CD8-positive, alpha-beta memory T cell (primary cell): ENCODE data around the gene AOAH. TPM values are rescaled to one million over a fixed set of nuclear protein-coding genes. Genes with fewer than 3 reads are reported as not detected.

Experiments used
- CTCF ChIA-PET: fragments of 350-600 bp; sonication (Branson Sonifier 250); formaldehyde crosslinking; loops from one replicate; lab custom pipeline; 2021; ENCODE audit warnings: antibody characterized with exemption; lab: Charles Lee
- POLR2A ChIA-PET: fragments of 350-600 bp; sonication (Branson Sonifier 250); formaldehyde crosslinking; loops from one replicate; lab custom pipeline; 2021; ENCODE audit warnings: antibody characterized with exemption; lab: Charles Lee
- DNase-seq, 5 donors: peaks; one replicate each; pipeline versions ENCODE4 v3.0.0 to v3.0.0-alpha.2; 2020 to 2022; ENCODE audit warnings: mixed read lengths in 1 of 5
- H3K27ac ChIP-seq: one replicate; pipeline ENCODE4 v1.7.0; 2013; ENCODE audit warnings: low read depth, mild to moderate bottlenecking, low read length, moderate library complexity
- H3K27me3 ChIP-seq: 2 replicates; pipeline ENCODE4 v1.7.0; 2013; ENCODE audit warnings: low read length, mild to moderate bottlenecking; ENCODE audit not compliant: insufficient read depth, poor library complexity, severe bottlenecking
- H3K36me3 ChIP-seq: 2 replicates; pipeline ENCODE4 v1.7.0; 2013; ENCODE audit warnings: mild to moderate bottlenecking, low read length, moderate library complexity; ENCODE audit not compliant: insufficient read depth
- H3K4me1 ChIP-seq: 2 replicates; pipeline ENCODE4 v1.7.0; 2013; ENCODE audit warnings: mild to moderate bottlenecking, low read length, moderate library complexity; ENCODE audit not compliant: insufficient read depth
- H3K4me3 ChIP-seq: 2 replicates; pipeline ENCODE4 v1.7.0; 2013; ENCODE audit warnings: mild to moderate bottlenecking, low read length
- H3K9me3 ChIP-seq: 2 replicates; pipeline ENCODE4 v1.7.0; 2013; ENCODE audit warnings: mild to moderate bottlenecking, low read length
- H3K27ac Mint-ChIP-seq, 8 donors: one replicate each; pipeline ENCODE4 v1.8.0; 2020 to 2021; ENCODE audit warnings: mixed read lengths in 8 of 8, mild to moderate bottlenecking in 6 of 8, inconsistent platforms in 3 of 8, moderate library complexity in 3 of 8
- H3K27me3 Mint-ChIP-seq, 2 donors: one replicate each; pipeline ENCODE4 v1.8.0; 2020 to 2021; ENCODE audit warnings: mixed read lengths in 2 of 2, mild to moderate bottlenecking in 1 of 2, moderate library complexity in 1 of 2
- H3K36me3 Mint-ChIP-seq, 3 donors: one replicate each; pipeline ENCODE4 v1.8.0; 2020 to 2021; ENCODE audit warnings: mixed read lengths in 3 of 3, inconsistent platforms in 1 of 3, mild to moderate bottlenecking in 1 of 3
- H3K4me1 Mint-ChIP-seq, 3 donors: one replicate each; pipeline ENCODE4 v1.8.0; 2020 to 2021; ENCODE audit warnings: mixed read lengths in 3 of 3, inconsistent platforms in 1 of 3, mild to moderate bottlenecking in 1 of 3
- H3K4me3 Mint-ChIP-seq, 7 donors: one replicate each; pipeline ENCODE4 v1.8.0; 2020 to 2021; ENCODE audit warnings: mixed read lengths in 7 of 7, mild to moderate bottlenecking in 6 of 7, moderate library complexity in 4 of 7, inconsistent platforms in 2 of 7
- H3K9me3 Mint-ChIP-seq, 5 donors: one replicate each; pipeline ENCODE4 v1.8.0; 2020 to 2022; ENCODE audit warnings: mixed read lengths in 5 of 5, mild to moderate bottlenecking in 3 of 5, moderate library complexity in 2 of 5, inconsistent platforms in 1 of 5
- polyA plus RNA-seq: library from polyadenylated mRNA; unstranded; fragments of 300-500 nt; fragmentation: Illumina TruSeq; gene quantifications from one replicate; pipeline ENCODE4 v1.2.3, GENCODE V29; 2021
- total RNA-seq, 2 experiments: library from RNA; stranded (reverse); gene quantifications; one replicate each; pipeline ENCODE4 v1.2.3, GENCODE V29; 2021

AOAH gene
- total and polyA plus RNA-seq, 3 experiments from 2014 or later, result 25.0 to 59.2 (median 26.4) TPM

- Histone ChIP-seq H3K36me3 (no peaks in the 10 kb centered on the region), H3K9me3 (no peaks in the 10 kb centered on the region), H3K27me3 (no peaks in the 10 kb centered on the region), H3K4me1 (no peaks in the 10 kb centered on the region), H3K4me3 (no peak overlapping the region), H3K27ac (no peak overlapping the region)
- H3K27ac Mint-ChIP-seq, result peak overlapping the region in 2 of 8 donors; percentile 15 to 18
- peaks cover 0 to 2% of the 10 kb centered on the region in 2 donors for H3K27me3 Mint-ChIP-seq
- H3K9me3 Mint-ChIP-seq, result no peaks in the 10 kb centered on the region
- no peak overlapping the region for H3K4me3 Mint-ChIP-seq
- H3K36me3 Mint-ChIP-seq, result peaks cover 16 to 36% (median 18%) of the 10 kb centered on the region in 3 donors
- peaks cover 32 to 52% (median 43%) of the 10 kb centered on the region in 3 donors for H3K4me1 Mint-ChIP-seq
- ChIA-PET CTCF (no interaction called here), POLR2A (no interaction called here)
- no peak for DNase-seq
These were observed 57.1 kb downstream of the AOAH start for GRCh38 chr7:36667007-36667745.

- Mint-ChIP-seq H3K27ac (peak overlapping the region in 2 of 8 donors; percentile 15 to 88), H3K27me3 (peaks cover 0 to 2% of the 10 kb centered on the region in 2 donors), H3K4me3 (no peak overlapping the region), H3K4me1 (peaks cover 24 to 38% (median 32%) of the 10 kb centered on the region in 3 donors), H3K36me3 (peaks cover 9 to 22% (median 13%) of the 10 kb centered on the region in 3 donors), H3K9me3 (no peaks in the 10 kb centered on the region)
- POLR2A ChIA-PET, result no interaction called here
- no peak for DNase-seq
- Histone ChIP-seq H3K36me3 (no peaks in the 10 kb centered on the region), H3K9me3 (no peaks in the 10 kb centered on the region), H3K27ac (no peak overlapping the region), H3K4me3 (no peak overlapping the region), H3K27me3 (no peaks in the 10 kb centered on the region), H3K4me1 (no peaks in the 10 kb centered on the region)
- CTCF ChIA-PET, result interaction anchor here (1.5 kb wide), 1 partner anchor 176 kb away, joined by 4 read pairs; no protein-coding TSS in a partner anchor
These were observed 60.8 kb downstream of the AOAH start for GRCh38 chr7:36663481-36663880.

GRCh38 chr7:36661135-36661840 lies 63.0 kb downstream of the AOAH start:
- ChIA-PET POLR2A (no interaction called here), CTCF (no interaction called here)
- Mint-ChIP-seq H3K4me1 (peaks cover 24 to 42% (median 41%) of the 10 kb centered on the region in 3 donors), H3K27me3 (peaks cover 0 to 2% of the 10 kb centered on the region in 2 donors), H3K4me3 (peak overlapping the region in 1 of 7 donors; percentile 15), H3K9me3 (no peaks in the 10 kb centered on the region), H3K27ac (peak overlapping the region in 6 of 8 donors; percentile 0 to 58 (median 48)), H3K36me3 (peaks cover 8 to 27% (median 14%) of the 10 kb centered on the region in 3 donors)
- no peak overlapping the region for H3K4me3 ChIP-seq
- DNase-seq, result no peak
- H3K27ac ChIP-seq, result no peak overlapping the region
- H3K36me3 ChIP-seq, result no peaks in the 10 kb centered on the region
- H3K4me1 ChIP-seq, result peaks cover 6% of the 10 kb centered on the region
- no peaks in the 10 kb centered on the region for H3K9me3 ChIP-seq
- no peaks in the 10 kb centered on the region for H3K27me3 ChIP-seq

GRCh38 chr7:36659638-36660341 lies 64.5 kb downstream of the AOAH start:
- peaks cover 16 to 38% (median 16%) of the 10 kb centered on the region in 3 donors for H3K36me3 Mint-ChIP-seq
- ChIA-PET POLR2A (no interaction called here), CTCF (interaction anchor here (4.9 kb wide), 1 partner anchor 12 kb away, joined by 27 read pairs; no protein-coding TSS in a partner anchor)
- peak overlapping the region in 4 of 8 donors; percentile 2 to 87 (median 60) for H3K27ac Mint-ChIP-seq
- Histone ChIP-seq H3K36me3 (peaks cover under 1% of the 10 kb centered on the region), H3K9me3 (no peaks in the 10 kb centered on the region), H3K4me3 (no peak overlapping the region), H3K4me1 (peaks cover 6% of the 10 kb centered on the region), H3K27ac (no peak overlapping the region), H3K27me3 (no peaks in the 10 kb centered on the region)
- peaks cover 28 to 56% (median 55%) of the 10 kb centered on the region in 3 donors for H3K4me1 Mint-ChIP-seq
- no peaks in the 10 kb centered on the region for H3K27me3 Mint-ChIP-seq
- no peaks in the 10 kb centered on the region for H3K9me3 Mint-ChIP-seq
- no peak overlapping the region for H3K4me3 Mint-ChIP-seq
- no peak for DNase-seq

- POLR2A ChIA-PET, result no interaction called here
- H3K36me3 ChIP-seq, result peaks cover 5% of the 10 kb centered on the region
- CTCF ChIA-PET, result interaction anchor here (4.9 kb wide), 1 partner anchor 12 kb away, joined by 27 read pairs; no protein-coding TSS in a partner anchor
- Mint-ChIP-seq H3K4me1 (peaks cover 30 to 62% (median 61%) of the 10 kb centered on the region in 3 donors), H3K27ac (peak overlapping the region in 6 of 8 donors; percentile 2 to 96 (median 30)), H3K36me3 (peaks cover 9 to 40% (median 12%) of the 10 kb centered on the region in 3 donors), H3K9me3 (no peaks in the 10 kb centered on the region), H3K27me3 (no peaks in the 10 kb centered on the region), H3K4me3 (no peak overlapping the region)
- H3K27me3 ChIP-seq, result no peaks in the 10 kb centered on the region
- peaks cover 6% of the 10 kb centered on the region for H3K4me1 ChIP-seq
- H3K27ac ChIP-seq, result no peak overlapping the region
- no peaks in the 10 kb centered on the region for H3K9me3 ChIP-seq
- no peak for DNase-seq
- H3K4me3 ChIP-seq, result no peak overlapping the region
These were observed 65.2 kb downstream of the AOAH start for GRCh38 chr7:36659172-36659516.

GRCh38 chr7:36658335-36659171 lies 65.7 kb downstream of the AOAH start:
- Mint-ChIP-seq H3K4me3 (peak overlapping the region in 1 of 7 donors; percentile 8), H3K27me3 (no peaks in the 10 kb centered on the region), H3K36me3 (peaks cover 9 to 41% (median 13%) of the 10 kb centered on the region in 3 donors), H3K9me3 (no peaks in the 10 kb centered on the region), H3K4me1 (peaks cover 31 to 68% (median 65%) of the 10 kb centered on the region in 3 donors), H3K27ac (peak overlapping the region in 7 of 8 donors; percentile 14 to 96 (median 29))
- Histone ChIP-seq H3K36me3 (peaks cover 5% of the 10 kb centered on the region), H3K4me3 (no peak overlapping the region), H3K9me3 (no peaks in the 10 kb centered on the region), H3K27ac (no peak overlapping the region), H3K4me1 (peaks cover 6% of the 10 kb centered on the region), H3K27me3 (no peaks in the 10 kb centered on the region)
- no peak for DNase-seq
- POLR2A ChIA-PET, result no interaction called here
- CTCF ChIA-PET, result interaction anchor here (1.0 to 4.9 kb wide), 3 partner anchors 13 to 171 kb away, joined by 3 to 27 read pairs (median 4); no protein-coding TSS in a partner anchor

- CTCF ChIA-PET, result interaction anchor here (1.0 to 4.9 kb wide), 3 partner anchors 14 to 169 kb away, joined by 3 to 27 read pairs (median 4); no protein-coding TSS in a partner anchor
- H3K4me1 Mint-ChIP-seq, result peaks cover 29 to 81% (median 78%) of the 10 kb centered on the region in 3 donors
- Histone ChIP-seq H3K4me3 (no peak overlapping the region), H3K4me1 (peaks cover 6% of the 10 kb centered on the region), H3K27me3 (no peaks in the 10 kb centered on the region), H3K9me3 (no peaks in the 10 kb centered on the region), H3K36me3 (peaks cover 5% of the 10 kb centered on the region), H3K27ac (no peak overlapping the region)
- peak overlapping the region in 4 of 7 donors; percentile 3 to 53 (median 32) for H3K4me3 Mint-ChIP-seq
- H3K27ac Mint-ChIP-seq, result peak overlapping the region in 7 of 8 donors; percentile 39 to 96 (median 82)
- H3K27me3 Mint-ChIP-seq, result no peaks in the 10 kb centered on the region
- H3K9me3 Mint-ChIP-seq, result no peaks in the 10 kb centered on the region
- peaks cover 9 to 52% (median 15%) of the 10 kb centered on the region in 3 donors for H3K36me3 Mint-ChIP-seq
- DNase-seq, result no peak
- POLR2A ChIA-PET, result no interaction called here
These were observed 67.1 kb downstream of the AOAH start for GRCh38 chr7:36657036-36657660.
